ENCODE results near the gene SH2D5.
"Not testable (repeated sequence)": the region's sequence is repeated elsewhere in the genome, so short reads cannot be mapped to it uniquely, and the experiment has no call there.

The SH2D5 gene

GRCh38 chr1:20728371-20729154, 3.9 kb downstream of the SH2D5 start:
- no peak for DNase-seq

GRCh38 chr1:20727746-20728316, 4.7 kb downstream of the SH2D5 start:
- DNase-seq, result peak; percentile 28

- no peak for DNase-seq
Observed at GRCh38 chr1:20726932-20727745, 5.4 kb downstream of the SH2D5 start.

GRCh38 chr1:20726118-20726911, 6.2 kb downstream of the SH2D5 start:
- DNase-seq, result no peak

GRCh38 chr1:20725189-20726117, 7.0 kb downstream of the SH2D5 start:
- DNase-seq, result peak; percentile 64

DNA sequence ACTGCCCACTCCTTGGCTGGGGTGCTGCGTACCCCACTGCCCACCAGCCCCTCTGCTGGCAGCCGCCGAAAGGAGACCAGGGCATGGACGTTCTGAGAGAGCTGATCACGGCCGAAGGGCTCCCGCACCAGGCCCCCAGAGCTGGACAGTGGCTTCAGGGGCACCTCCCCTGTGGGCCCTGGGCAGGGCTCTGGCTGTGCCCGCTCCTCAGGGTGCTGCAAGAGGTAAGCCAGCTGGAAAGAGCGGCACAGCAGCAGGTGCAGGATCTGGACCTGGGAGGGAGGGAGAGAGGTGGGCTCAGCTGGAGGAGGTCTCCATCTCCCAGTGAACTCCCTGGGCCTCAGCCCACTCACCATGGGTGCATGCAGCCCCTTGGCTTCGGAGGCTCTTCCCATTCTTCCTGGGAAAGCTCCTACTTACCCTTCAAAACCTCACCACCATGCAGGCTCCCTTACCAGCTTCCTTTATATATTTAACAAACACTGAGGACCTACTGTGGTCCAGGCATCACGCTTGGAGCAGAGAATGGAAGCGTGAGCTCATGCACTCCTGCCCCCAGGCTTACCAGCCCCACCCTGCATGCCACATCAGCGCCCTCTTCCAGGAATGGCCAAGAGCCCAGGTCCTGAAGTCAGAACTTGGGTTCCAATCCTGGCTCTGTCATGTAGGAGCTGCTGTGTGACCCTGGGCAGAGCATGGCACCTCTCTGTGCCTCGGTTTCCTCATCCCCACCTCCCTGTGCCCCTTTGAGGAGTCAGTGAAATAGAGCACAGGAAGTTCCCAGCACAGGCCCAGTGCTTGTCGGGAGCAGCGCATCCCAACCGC, 7.9 kb downstream of the SH2D5 start:
- no peak for DNase-seq

DNA sequence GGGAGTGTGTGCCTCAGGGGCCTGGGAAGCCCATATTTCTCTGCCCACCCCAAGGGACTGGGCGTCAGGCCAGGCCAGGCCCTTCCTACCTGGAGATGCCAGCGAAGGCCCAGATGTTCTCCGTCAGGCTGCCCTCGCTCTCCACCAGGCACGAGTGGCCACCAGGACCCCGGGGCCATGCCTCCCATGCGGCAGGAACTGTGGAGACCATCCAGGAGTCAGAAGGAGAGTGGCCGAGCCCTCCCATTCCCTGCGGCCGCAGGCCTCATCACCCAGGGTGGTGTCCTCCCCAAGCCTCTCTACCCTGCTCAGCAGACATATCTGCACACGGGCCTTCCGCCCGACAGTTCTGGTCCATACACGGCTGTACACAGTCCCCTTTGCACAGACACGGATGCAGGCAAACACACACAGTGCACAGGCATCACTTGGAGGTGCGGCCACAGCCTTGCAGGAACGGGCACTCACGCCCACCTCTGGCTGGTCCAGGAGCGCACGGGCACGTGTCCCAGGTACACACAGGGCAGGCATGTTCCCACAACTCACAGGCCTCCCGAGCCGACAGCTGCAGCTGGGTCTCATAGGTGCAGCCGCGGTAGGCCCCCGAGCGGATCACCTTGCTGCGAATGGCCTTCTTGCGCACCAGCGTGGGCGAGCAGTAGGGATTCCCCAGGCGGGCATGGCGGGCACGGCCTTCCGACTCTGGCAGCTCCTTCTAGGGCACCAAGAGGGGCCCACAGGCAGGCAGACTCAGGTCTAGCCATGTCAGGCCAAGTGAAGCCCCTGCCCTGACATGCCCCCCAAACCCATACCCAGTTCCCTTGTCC, 8.8 kb downstream of the SH2D5 start:
- DNase-seq, result no peak

DNA sequence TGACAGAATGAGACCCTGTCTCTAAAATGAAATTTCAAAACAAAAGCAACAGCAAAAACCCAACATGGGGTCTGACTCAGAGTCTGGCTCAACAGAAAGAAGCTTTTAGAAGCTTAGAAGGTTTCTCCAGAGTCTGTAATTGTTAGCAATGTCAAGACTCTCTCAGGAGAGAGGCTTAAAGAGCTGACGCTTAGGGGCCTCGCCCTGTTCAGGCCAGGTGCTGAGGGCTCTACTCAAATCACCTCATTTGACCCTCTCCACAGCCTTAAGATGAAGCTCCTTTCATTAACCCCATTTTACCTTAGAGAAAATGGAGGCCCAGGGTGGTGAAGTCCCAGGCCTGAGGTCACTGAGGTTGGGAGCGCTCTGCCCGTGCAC, 9.4 kb downstream of the SH2D5 start:
- no peak for DNase-seq

DNA sequence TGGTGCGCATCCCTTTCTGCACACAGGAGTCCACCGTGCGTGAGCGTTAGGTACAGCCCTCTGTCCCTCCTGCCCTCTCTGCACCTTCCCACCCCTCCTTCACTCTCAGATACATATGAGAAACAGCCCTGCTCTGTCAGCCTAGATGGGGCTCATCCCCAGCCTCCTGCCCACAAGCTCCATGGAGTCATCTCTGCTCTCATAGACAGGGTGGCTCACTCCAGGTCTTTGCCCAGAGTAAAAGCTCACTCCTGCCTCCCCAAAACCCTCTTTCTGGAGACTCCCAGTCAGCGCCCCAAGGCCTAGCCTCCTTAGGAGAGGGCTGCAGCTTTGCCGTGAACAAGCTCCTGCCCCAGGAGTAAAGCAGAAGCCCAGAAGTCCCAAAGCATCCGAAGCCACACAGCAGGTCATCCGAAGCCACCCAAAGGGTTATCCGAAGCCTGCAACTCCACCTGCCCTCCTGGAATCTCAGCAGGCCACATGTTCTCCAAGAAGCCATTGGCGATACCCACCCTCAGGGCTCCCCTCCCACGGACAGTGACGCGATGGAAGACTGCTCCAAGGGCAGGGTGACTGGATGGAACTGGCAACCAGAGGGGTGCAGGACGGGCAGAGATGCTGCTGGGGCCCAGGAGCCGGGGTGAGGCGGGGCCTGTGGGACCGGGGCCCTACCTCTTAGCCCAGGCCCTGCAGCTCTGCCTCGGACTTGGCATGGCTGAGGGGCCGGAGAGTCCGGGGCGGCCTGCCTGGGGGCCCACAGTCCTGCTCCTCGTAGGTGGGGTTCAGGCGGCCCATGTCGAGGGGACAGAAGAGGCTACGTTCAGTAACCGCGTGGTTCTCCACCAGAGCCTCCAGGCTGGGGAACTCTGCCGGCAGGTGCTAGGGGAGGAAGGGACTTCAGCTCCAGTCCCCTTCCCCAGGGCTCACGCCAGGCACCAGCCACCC, 11.1 kb downstream of the SH2D5 start:
- DNase-seq, result no peak

DNA sequence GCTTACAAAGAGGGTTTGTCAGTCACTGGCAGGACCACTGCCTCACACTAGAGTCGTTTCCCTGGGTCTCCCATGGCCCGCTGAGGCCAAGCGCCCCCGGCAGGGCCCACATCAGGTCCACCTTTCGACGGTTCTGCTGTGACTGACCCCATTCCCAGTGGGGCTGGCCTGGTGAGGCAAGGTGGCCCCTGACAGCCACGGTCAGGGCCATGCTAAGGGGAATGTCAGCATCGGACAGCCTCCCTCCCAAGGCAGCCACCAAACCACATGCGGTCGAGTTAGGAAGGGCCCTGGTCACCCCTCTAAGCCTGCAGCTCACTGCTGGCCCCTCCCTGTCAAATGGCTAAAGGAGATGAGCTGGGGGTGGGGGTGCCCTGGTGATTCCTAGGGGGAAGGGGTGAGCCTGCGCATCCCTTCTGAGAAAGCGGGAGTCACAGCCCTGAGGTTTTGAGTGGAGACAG, 11.8 kb downstream of the SH2D5 start:
- no peak for DNase-seq

GRCh38 chr1:20719871-20720620, 12.5 kb downstream of the SH2D5 start:
- DNase-seq, result no peak

GRCh38 chr1:20719261-20719660, 13.2 kb downstream of the SH2D5 start:
- no peak for DNase-seq

GRCh38 chr1:20718343-20718882, 14.1 kb downstream of the SH2D5 start:
- DNase-seq, result not testable (repeated sequence)

DNA sequence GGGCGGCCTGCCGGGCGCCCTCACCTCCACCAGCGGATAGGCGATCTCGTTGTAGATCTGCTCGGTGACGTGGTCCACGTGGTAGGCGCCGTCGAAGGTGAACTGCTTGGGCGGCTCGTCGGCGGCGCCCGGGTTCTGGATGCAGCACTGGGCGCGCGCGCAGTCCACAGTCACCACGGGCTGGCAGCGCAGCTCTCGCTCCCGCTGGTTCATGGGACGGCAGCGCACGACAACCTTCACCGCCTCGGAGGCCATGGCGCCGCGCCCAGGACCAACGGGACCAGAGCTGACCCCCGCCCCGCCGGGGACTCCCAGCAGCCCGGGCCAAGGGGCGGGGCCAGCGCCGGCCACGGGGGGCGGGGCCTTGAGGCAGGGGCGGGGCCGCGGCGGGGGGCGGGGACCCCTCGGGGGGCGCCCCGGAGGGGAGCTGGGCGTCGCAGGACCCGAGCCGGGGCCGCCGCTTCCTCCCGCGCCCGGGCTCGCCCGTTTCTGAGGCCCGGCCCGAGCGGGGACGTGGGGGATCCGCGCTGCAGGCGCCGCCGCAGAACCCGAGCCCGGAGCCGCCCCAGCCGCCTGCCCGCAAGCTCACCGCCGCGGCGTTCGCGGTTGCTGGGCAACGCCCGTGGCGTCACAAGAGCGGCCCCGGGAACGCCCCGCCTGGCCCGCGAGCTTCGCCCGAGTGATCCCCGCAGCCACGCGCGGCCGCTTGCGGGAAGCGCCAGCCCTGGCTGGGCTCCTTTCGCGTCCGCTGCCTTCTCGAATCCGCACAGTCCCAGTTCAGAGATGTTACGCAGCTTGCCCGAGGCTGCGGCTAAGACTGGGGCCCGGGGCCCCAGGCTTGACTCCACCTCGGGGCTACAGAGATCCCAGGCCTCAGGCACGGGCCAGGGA, 14.8 kb downstream of the SH2D5 start, which contains the start of gene KIF17:
TSS of gene KIF17 (minus strand) at position 556 of the 891 bp plus-strand sequence. CDS start at position 255, 301 bp downstream.
- DNase-seq, result peak; percentile 71

- DNase-seq, result no peak
Observed at GRCh38 chr1:20716232-20716631, 16.3 kb downstream of the SH2D5 start.

GRCh38 chr1:20715406-20715805, 17.1 kb downstream of the SH2D5 start:
- no peak for DNase-seq
